ENCODE measurements around the gene PCP4.

DNA sequence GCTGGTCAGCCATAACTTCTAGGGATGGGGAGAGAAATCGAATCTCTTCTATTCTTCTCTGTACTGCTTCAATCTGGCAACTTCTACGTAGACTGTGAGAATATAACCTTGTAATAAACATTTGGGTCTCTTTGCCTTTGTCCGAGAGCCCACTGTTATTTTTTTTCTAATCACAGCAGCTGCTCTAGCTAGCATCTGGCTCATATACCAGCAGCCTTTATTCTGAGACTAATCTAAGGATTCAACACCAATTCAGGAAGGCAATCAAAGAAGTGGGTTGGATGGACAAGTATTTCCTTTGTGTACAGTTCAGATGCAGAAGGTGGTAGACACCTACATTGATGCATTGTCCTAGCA lies 15.6 kb downstream of the PCP4 start:
- TF ChIP-seq, protein P1, sequence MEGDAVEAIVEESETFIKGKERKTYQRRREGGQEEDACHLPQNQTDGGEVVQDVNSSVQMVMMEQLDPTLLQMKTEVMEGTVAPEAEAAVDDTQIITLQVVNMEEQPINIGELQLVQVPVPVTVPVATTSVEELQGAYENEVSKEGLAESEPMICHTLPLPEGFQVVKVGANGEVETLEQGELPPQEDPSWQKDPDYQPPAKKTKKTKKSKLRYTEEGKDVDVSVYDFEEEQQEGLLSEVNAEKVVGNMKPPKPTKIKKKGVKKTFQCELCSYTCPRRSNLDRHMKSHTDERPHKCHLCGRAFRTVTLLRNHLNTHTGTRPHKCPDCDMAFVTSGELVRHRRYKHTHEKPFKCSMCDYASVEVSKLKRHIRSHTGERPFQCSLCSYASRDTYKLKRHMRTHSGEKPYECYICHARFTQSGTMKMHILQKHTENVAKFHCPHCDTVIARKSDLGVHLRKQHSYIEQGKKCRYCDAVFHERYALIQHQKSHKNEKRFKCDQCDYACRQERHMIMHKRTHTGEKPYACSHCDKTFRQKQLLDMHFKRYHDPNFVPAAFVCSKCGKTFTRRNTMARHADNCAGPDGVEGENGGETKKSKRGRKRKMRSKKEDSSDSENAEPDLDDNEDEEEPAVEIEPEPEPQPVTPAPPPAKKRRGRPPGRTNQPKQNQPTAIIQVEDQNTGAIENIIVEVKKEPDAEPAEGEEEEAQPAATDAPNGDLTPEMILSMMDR (conservative IDR thresholded peaks at IDR 0.05 in 1 of 2, IDR thresholded peaks at IDR 0.05 in 1 of 2; ENCODE audit: extremely low read depth in 1 of 2, insufficient read depth in 1 of 2, low read depth in 1 of 2, low read length in 2 of 2): no peak
- no peak for TF ChIP-seq EZH2 (IDR thresholded peaks at IDR 0.05; ENCODE audit: borderline replicate concordance, low read length)
